ENCODE measurements around the gene KREMEN2.

DNA sequence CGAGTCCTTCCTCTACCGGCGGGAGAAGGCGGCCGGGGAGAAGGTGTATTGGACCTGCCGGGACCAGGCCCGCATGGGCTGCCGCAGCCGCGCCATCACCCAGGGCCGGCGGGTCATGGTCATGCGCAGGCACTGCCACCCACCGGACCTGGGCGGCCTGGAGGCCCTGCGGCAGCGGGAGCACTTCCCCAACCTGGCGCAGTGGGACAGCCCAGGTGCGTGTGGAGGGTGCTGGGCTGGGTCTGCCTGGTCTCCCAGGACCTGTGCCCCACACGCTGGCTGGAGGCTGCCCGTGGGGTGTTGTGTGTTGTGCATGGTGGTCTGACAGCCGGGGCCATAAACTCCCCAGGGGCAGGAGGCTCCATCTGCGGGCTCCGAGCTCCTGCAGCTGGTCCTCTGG is 26.9 kb upstream of the KREMEN2 start:
- no peak for TF ChIP-seq CTCF (IDR thresholded peaks at IDR 0.05; ENCODE audit: low read depth, low read length, missing input control)
- no peak for TF ChIP-seq REST (IDR thresholded peaks at IDR 0.05)
- no peak for TF ChIP-seq RXRA (IDR thresholded peaks at IDR 0.05)
- TF ChIP-seq, protein P1, sequence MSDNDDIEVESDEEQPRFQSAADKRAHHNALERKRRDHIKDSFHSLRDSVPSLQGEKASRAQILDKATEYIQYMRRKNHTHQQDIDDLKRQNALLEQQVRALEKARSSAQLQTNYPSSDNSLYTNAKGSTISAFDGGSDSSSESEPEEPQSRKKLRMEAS (IDR thresholded peaks at IDR 0.05): no peak
- TF ChIP-seq ATF3 (IDR thresholded peaks at IDR 0.05): no peak
- TF ChIP-seq FOXA1 (IDR thresholded peaks at IDR 0.05): no peak
- TF ChIP-seq HNF4A (conservative IDR thresholded peaks at IDR 0.05): no peak
- no peak for TF ChIP-seq EGR1 (IDR thresholded peaks at IDR 0.05; ENCODE audit: low read depth in 2 of 2)
- no peak for TF ChIP-seq RAD21 (IDR thresholded peaks at IDR 0.05)
- TF ChIP-seq JUND (IDR thresholded peaks at IDR 0.05): no peak
- TF ChIP-seq, protein P2, sequence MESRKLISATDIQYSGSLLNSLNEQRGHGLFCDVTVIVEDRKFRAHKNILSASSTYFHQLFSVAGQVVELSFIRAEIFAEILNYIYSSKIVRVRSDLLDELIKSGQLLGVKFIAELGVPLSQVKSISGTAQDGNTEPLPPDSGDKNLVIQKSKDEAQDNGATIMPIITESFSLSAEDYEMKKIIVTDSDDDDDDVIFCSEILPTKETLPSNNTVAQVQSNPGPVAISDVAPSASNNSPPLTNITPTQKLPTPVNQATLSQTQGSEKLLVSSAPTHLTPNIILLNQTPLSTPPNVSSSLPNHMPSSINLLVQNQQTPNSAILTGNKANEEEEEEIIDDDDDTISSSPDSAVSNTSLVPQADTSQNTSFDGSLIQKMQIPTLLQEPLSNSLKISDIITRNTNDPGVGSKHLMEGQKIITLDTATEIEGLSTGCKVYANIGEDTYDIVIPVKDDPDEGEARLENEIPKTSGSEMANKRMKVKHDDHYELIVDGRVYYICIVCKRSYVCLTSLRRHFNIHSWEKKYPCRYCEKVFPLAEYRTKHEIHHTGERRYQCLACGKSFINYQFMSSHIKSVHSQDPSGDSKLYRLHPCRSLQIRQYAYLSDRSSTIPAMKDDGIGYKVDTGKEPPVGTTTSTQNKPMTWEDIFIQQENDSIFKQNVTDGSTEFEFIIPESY (IDR thresholded peaks at IDR 0.05): no peak
- TF ChIP-seq GABPA (IDR thresholded peaks at IDR 0.05 in 1 of 2, conservative IDR thresholded peaks at IDR 0.05 in 1 of 2): no peak
- TF ChIP-seq YY1 (IDR thresholded peaks at IDR 0.05): no peak
- no peak for TF ChIP-seq SP1 (IDR thresholded peaks at IDR 0.05)
